OCI-LY7 (cell line): Measurements from ENCODE around the gene LRRC4. TPM values are rescaled to one million over a fixed set of nuclear protein-coding genes. Genes with fewer than 3 reads are reported as not detected.

Experiments used
- BruUV-seq: library from RNA; stranded (reverse); fragments of 400-500 nt; replicated peaks from 2 replicates; lab custom pipeline; 2021; lab: Mats Ljungman, UMichigan
- CTCF ChIA-PET: fragments of 300-600 bp; sonication (Branson Sonifier 250); formaldehyde crosslinking; loops from one replicate; lab custom pipeline; 2022; ENCODE audit warnings: antibody characterized with exemption; ENCODE audit not compliant: unreplicated experiment; lab: Charles Lee
- POLR2A ChIA-PET: fragments of 300-600 bp; sonication (Branson Sonifier 250); formaldehyde crosslinking; loops from one replicate; lab custom pipeline; 2022; ENCODE audit warnings: antibody characterized with exemption; lab: Charles Lee
- DNase-seq: peaks from one replicate; pipeline ENCODE4 v3.0.0-alpha.2; 2015; ENCODE audit warnings: low spot score
- H2AFZ ChIP-seq: fragments of 200-600 bp; sonication (generic), shearing (Covaris generic); 2 replicates; pipeline ENCODE4 v1.6.1; 2014; ENCODE audit warnings: mild to moderate bottlenecking, antibody characterized with exemption, low read length, moderate library complexity
- H3K27ac ChIP-seq: fragments of 200-600 bp; sonication (generic); 2 replicates; pipeline ENCODE4 v1.5.1; 2014; ENCODE audit warnings: mixed run types, low read depth, mild to moderate bottlenecking, moderate library complexity, low read length, inconsistent platforms; ENCODE audit not compliant: poor library complexity, severe bottlenecking
- H3K36me3 ChIP-seq: fragments of 200-600 bp; sonication (generic); 2 replicates; pipeline ENCODE4 v1.6.1; 2014; ENCODE audit warnings: mild to moderate bottlenecking, antibody characterized with exemption, low read length, moderate library complexity, mixed read lengths; ENCODE audit not compliant: insufficient read depth
- H3K4me1 ChIP-seq: fragments of 200-600 bp; sonication (generic); 2 replicates; pipeline ENCODE4 v1.5.1; 2014; ENCODE audit warnings: mild to moderate bottlenecking, low read length; ENCODE audit not compliant: insufficient read depth, poor library complexity, severe bottlenecking
- H3K4me2 ChIP-seq: fragments of 200-600 bp; sonication (generic); 2 replicates; pipeline ENCODE4 v1.6.1; 2014; ENCODE audit warnings: mild to moderate bottlenecking, low read length
- H3K4me3 ChIP-seq: fragments of 200-600 bp; sonication (generic); 2 replicates; pipeline ENCODE4 v1.5.1; 2014; ENCODE audit warnings: mild to moderate bottlenecking, low read depth, low read length; ENCODE audit not compliant: poor library complexity, severe bottlenecking
- H3K79me2 ChIP-seq: fragments of 200-600 bp; sonication (generic); 2 replicates; pipeline ENCODE4 v1.6.1; 2016; ENCODE audit warnings: low read depth, mild to moderate bottlenecking, low read length, moderate library complexity, mixed read lengths; ENCODE audit not compliant: insufficient read depth
- H3K9me2 ChIP-seq: fragments of 200-600 bp; sonication (generic); 2 replicates; pipeline ENCODE4 v1.6.1; 2016; ENCODE audit warnings: mild to moderate bottlenecking, low read length, mixed read lengths; ENCODE audit not compliant: insufficient read depth
- H3K9me3 ChIP-seq: fragments of 200-600 bp; sonication (generic); 2 replicates; pipeline ENCODE4 v1.6.1; 2014; ENCODE audit warnings: mild to moderate bottlenecking, mixed run types, low read length, mixed read lengths
- H4K20me1 ChIP-seq: fragments of 200-600 bp; sonication (generic); 2 replicates; pipeline ENCODE4 v1.6.1; 2014; ENCODE audit warnings: mild to moderate bottlenecking, antibody characterized with exemption, low read length, moderate library complexity, mixed read lengths; ENCODE audit not compliant: insufficient read depth
- CTCF ChIP-seq: fragments of 200-600 bp; sonication (generic); conservative IDR thresholded peaks from 2 replicates; pipeline ENCODE4 v1.5.1; 2014; ENCODE audit warnings: mild to moderate bottlenecking, antibody characterized with exemption, low read length, moderate library complexity, mixed read lengths
- EZH2phosphoT487 ChIP-seq: fragments of 200-600 bp; sonication (generic); IDR thresholded peaks from 2 replicates; pipeline ENCODE4 v1.6.1; 2018; ENCODE audit warnings: low read depth, borderline replicate concordance, mild to moderate bottlenecking, mixed run types, antibody characterized with exemption, low read length, moderate library complexity, mixed read lengths
- intact Hi-C: fragments of 100-400 bp; cut with micrococcal nuclease; formaldehyde crosslinking; loops from one replicate; pipeline ENCODE4 v1.10.0; 2022; ENCODE audit not compliant: unreplicated experiment
- total RNA-seq, 2 experiments: library from RNA; depleted of rRNA in 1 of 2; stranded (reverse); fragments of >200 nt in 1 of 2; shearing (Covaris generic) in 1 of 2; gene quantifications; 2 replicates each; pipeline ENCODE4 v1.2.3, GENCODE V29; 2014 to 2022

The LRRC4 gene
- total RNA-seq, 2 experiments from 2014 or later = not detected

- no peaks in the 10 kb centered on the region for H3K4me1 ChIP-seq
- no peak overlapping the region for H3K4me2 ChIP-seq
- BruUV-seq = no TSS peak
- H2AFZ ChIP-seq = no peak overlapping the region
- DNase-seq = no peak
- intact Hi-C loops = no loop called here
- no peaks in the 10 kb centered on the region for H4K20me1 ChIP-seq
- ChIA-PET POLR2A (no interaction called here), CTCF (no interaction called here)
- no peaks in the 10 kb centered on the region for H3K79me2 ChIP-seq
- TF ChIP-seq CTCF = no peak
- no peak for TF ChIP-seq EZH2phosphoT487
- H3K9me2 ChIP-seq = no peaks in the 10 kb centered on the region
- H3K4me3 ChIP-seq = no peak overlapping the region
- H3K27ac ChIP-seq = no peak overlapping the region
- H3K9me3 ChIP-seq = no peaks in the 10 kb centered on the region
- no peaks in the 10 kb centered on the region for H3K36me3 ChIP-seq
Measured at GRCh38 chr7:128066858-128067257, 35.6 kb upstream of the LRRC4 start.

GRCh38 chr7:128066395-128066794, 35.2 kb upstream of the LRRC4 start:
- no peak for TF ChIP-seq CTCF
- TF ChIP-seq EZH2phosphoT487 = no peak
- H3K9me2 ChIP-seq = no peaks in the 10 kb centered on the region
- H3K27ac ChIP-seq = no peak overlapping the region
- ChIA-PET POLR2A (no interaction called here), CTCF (no interaction called here)
- no peak overlapping the region for H2AFZ ChIP-seq
- no peaks in the 10 kb centered on the region for H4K20me1 ChIP-seq
- H3K36me3 ChIP-seq = no peaks in the 10 kb centered on the region
- H3K9me3 ChIP-seq = no peaks in the 10 kb centered on the region
- no TSS peak for BruUV-seq
- no peak for DNase-seq
- H3K4me3 ChIP-seq = no peak overlapping the region
- intact Hi-C loops = no loop called here
- H3K79me2 ChIP-seq = no peaks in the 10 kb centered on the region
- no peaks in the 10 kb centered on the region for H3K4me1 ChIP-seq
- H3K4me2 ChIP-seq = no peak overlapping the region

- Histone ChIP-seq H3K4me3 (no peak overlapping the region), H4K20me1 (no peaks in the 10 kb centered on the region), H3K4me2 (no peak overlapping the region), H3K9me2 (no peaks in the 10 kb centered on the region), H3K36me3 (no peaks in the 10 kb centered on the region), H3K27ac (no peak overlapping the region), H3K79me2 (no peaks in the 10 kb centered on the region), H2AFZ (no peak overlapping the region), H3K4me1 (no peaks in the 10 kb centered on the region), H3K9me3 (no peaks in the 10 kb centered on the region)
- ChIA-PET CTCF (no interaction called here), POLR2A (no interaction called here)
- no peak for DNase-seq
- BruUV-seq = no TSS peak
- intact Hi-C loops = no loop called here
- no peak for TF ChIP-seq EZH2phosphoT487
- no peak for TF ChIP-seq CTCF
Measured at GRCh38 chr7:128065872-128066271, 34.6 kb upstream of the LRRC4 start.
